ENCODE data around the gene CAMK2D. TPM values are rescaled to one million over a fixed set of nuclear protein-coding genes. Genes with fewer than 3 reads are reported as not detected.
"Not testable (repeated sequence)": the region's sequence is repeated elsewhere in the genome, so short reads cannot be mapped to it uniquely, and the experiment has no call there.

CAMK2D gene
- 10 to 100 TPM; 62.8 to 66.1 TPM for total RNA-seq

GRCh38 chr4:113761620-113762185 is at the start of gene CAMK2D:
TSS of gene CAMK2D (minus strand) at chr4:113761738. CDS start at chr4:113761068, 670 bp downstream.
- Mint-ChIP-seq H3K9me3 (no peaks in the 10 kb centered on the region), H3K4me3 (peak within 1 kb of the TSS; percentile 98), H3K27ac (peak within 1 kb of the TSS; percentile 98), H3K36me3 (ENCODE audit: low read depth) (peaks cover 29% of the 10 kb centered on the region), H3K27me3 (no peaks in the 10 kb centered on the region), H3K4me1 (ENCODE audit: low read depth) (peaks cover 44% of the 10 kb centered on the region)
- intact Hi-C loops (cut with micrococcal nuclease), result loop anchor here (2.0 to 10.0 kb wide), 6 partner anchors 79 to 369 kb away; no protein-coding TSS in a partner anchor
- ChIA-PET CTCF (interaction anchor here (1.4 to 3.4 kb wide), 2 partner anchors 214 kb away, joined by 3 to 20 read pairs; no protein-coding TSS in a partner anchor), POLR2A (interaction anchor here (1.0 to 1.5 kb wide), 6 partner anchors 8 to 214 kb away, joined by 3 to 12 read pairs (median 4); no protein-coding TSS in a partner anchor)
- DNase-seq (peak; percentile 88), ATAC-seq (peak; percentile 54)
- no peak for TF ChIP-seq CTCF (IDR thresholded peaks at IDR 0.05)

GRCh38 chr4:113810906-113811305 is 49.4 kb upstream of the CAMK2D start:
- Mint-ChIP-seq H3K4me1 (ENCODE audit: low read depth) (peaks cover 16% of the 10 kb centered on the region), H3K36me3 (ENCODE audit: low read depth) (no peaks in the 10 kb centered on the region), H3K9me3 (no peaks in the 10 kb centered on the region), H3K4me3 (no peak overlapping the region), H3K27ac (no peak overlapping the region), H3K27me3 (no peaks in the 10 kb centered on the region)
- intact Hi-C loops (cut with micrococcal nuclease), result no loop called here
- CTCF ChIA-PET, result interaction anchor here (1.6 kb wide), 1 partner anchor 27 kb away, joined by 6 read pairs; no protein-coding TSS in a partner anchor
- no peak for DNase-seq
- ATAC-seq, result no peak
- no peak for TF ChIP-seq CTCF (IDR thresholded peaks at IDR 0.05)
- POLR2A ChIA-PET, result no interaction called here

- ATAC-seq (no peak), DNase-seq (peak; percentile 11)
- H3K27ac Mint-ChIP-seq, result no peak overlapping the region
- ChIA-PET POLR2A (no interaction called here), CTCF (no interaction called here)
- peaks cover 4% of the 10 kb centered on the region for H3K9me3 Mint-ChIP-seq
- H3K27me3 Mint-ChIP-seq, result no peaks in the 10 kb centered on the region
- peaks cover 12% of the 10 kb centered on the region for H3K4me1 Mint-ChIP-seq (ENCODE audit: low read depth)
- no peak for TF ChIP-seq CTCF (IDR thresholded peaks at IDR 0.05)
- no peak overlapping the region for H3K4me3 Mint-ChIP-seq
- H3K36me3 Mint-ChIP-seq (ENCODE audit: low read depth), result no peaks in the 10 kb centered on the region
- intact Hi-C loops (cut with micrococcal nuclease), result no loop called here
Observed at GRCh38 chr4:113809311-113809710, 47.8 kb upstream of the CAMK2D start.

GRCh38 chr4:113806850-113807249 is 45.3 kb upstream of the CAMK2D start:
- ChIA-PET CTCF (no interaction called here), POLR2A (no interaction called here)
- intact Hi-C loops (cut with micrococcal nuclease), result no loop called here
- Mint-ChIP-seq H3K9me3 (peaks cover 8% of the 10 kb centered on the region), H3K4me1 (ENCODE audit: low read depth) (peaks cover 12% of the 10 kb centered on the region), H3K27ac (no peak overlapping the region), H3K4me3 (no peak overlapping the region), H3K36me3 (ENCODE audit: low read depth) (no peaks in the 10 kb centered on the region), H3K27me3 (no peaks in the 10 kb centered on the region)
- ATAC-seq, result no peak
- DNase-seq, result no peak
- TF ChIP-seq CTCF (IDR thresholded peaks at IDR 0.05), result no peak

GRCh38 chr4:113801882-113802281 is 40.3 kb upstream of the CAMK2D start:
- no peak for TF ChIP-seq CTCF (IDR thresholded peaks at IDR 0.05)
- CTCF ChIA-PET, result no interaction called here
- ATAC-seq, result no peak
- no peak for DNase-seq
- intact Hi-C loops (cut with micrococcal nuclease), result no loop called here
- H3K4me1 Mint-ChIP-seq (ENCODE audit: low read depth), result no peaks in the 10 kb centered on the region
- H3K9me3 Mint-ChIP-seq, result peaks cover 8% of the 10 kb centered on the region
- H3K27ac Mint-ChIP-seq, result no peak overlapping the region
- no peak overlapping the region for H3K4me3 Mint-ChIP-seq
- no peaks in the 10 kb centered on the region for H3K36me3 Mint-ChIP-seq (ENCODE audit: low read depth)
- no peaks in the 10 kb centered on the region for H3K27me3 Mint-ChIP-seq
- POLR2A ChIA-PET, result no interaction called here

- intact Hi-C loops (cut with micrococcal nuclease); H3K27ac Mint-ChIP-seq; H3K27me3 Mint-ChIP-seq; DNase-seq; H3K4me1 Mint-ChIP-seq (ENCODE audit: low read depth); POLR2A ChIA-PET; CTCF ChIA-PET; H3K36me3 Mint-ChIP-seq (ENCODE audit: low read depth); ATAC-seq; H3K4me3 Mint-ChIP-seq: not testable (repeated sequence)
- peaks cover 15% of the 10 kb centered on the region for H3K9me3 Mint-ChIP-seq
Observed at GRCh38 chr4:113796381-113796780, 34.8 kb upstream of the CAMK2D start.
